RWPE1 (cell line): ENCODE results near the gene CCNL1.
A peak's percentile ranks its signal among the peaks of the same experiment; 100 is the strongest.

Experiments used
- CTCF ChIA-PET: fragments of 350-600 bp; sonication (Branson Sonifier 250); formaldehyde crosslinking; extraction: SDS; loops from one replicate; lab custom pipeline; 2021; lab: Yijun Ruan, JAX
- POLR2A ChIA-PET: fragments of 400-600 bp; formaldehyde crosslinking; extraction: SDS; loops from one replicate; lab custom pipeline; 2020; ENCODE audit warnings: antibody characterized with exemption; ENCODE audit not compliant: low non-redundant PET; lab: Yijun Ruan, JAX
- DNase-seq: peaks from one replicate; pipeline ENCODE4 v3.0.0; 2012; ENCODE audit warnings: low spot score
- H3K27ac ChIP-seq: fragments of 450-650 bp; 2 replicates; pipeline ENCODE4 v1.5.1; 2017
- CTCF ChIP-seq: fragments of 450-650 bp; conservative IDR thresholded peaks from 2 replicates; pipeline ENCODE4 v1.5.1; 2017; ENCODE audit warnings: low read depth, mild to moderate bottlenecking

The CCNL1 gene

GRCh38 chr3:157127831-157128767 lies 31.8 kb downstream of the CCNL1 start:
- no peak for TF ChIP-seq CTCF
- DNase-seq, result peak; percentile 72
- POLR2A ChIA-PET, result interaction anchor here (0.9 to 1.1 kb wide), 2 partner anchors 39 to 45 kb away, joined by 3 to 4 read pairs; no protein-coding TSS in a partner anchor
- CTCF ChIA-PET, result interaction anchor here (0.6 to 3.0 kb wide), 3 partner anchors 9 to 40 kb away, joined by 3 to 18 read pairs (median 3); no protein-coding TSS in a partner anchor
- H3K27ac ChIP-seq, result peak overlapping the region; percentile 90

GRCh38 chr3:157127268-157127667 lies 32.7 kb downstream of the CCNL1 start:
- peak; percentile 41 for DNase-seq
- POLR2A ChIA-PET, result no interaction called here
- H3K27ac ChIP-seq, result peak overlapping the region; percentile 90; the same call in 1 of the 2 replicates
- CTCF ChIA-PET, result interaction anchor here (0.6 to 3.0 kb wide), 2 partner anchors 10 to 15 kb away, joined by 3 to 18 read pairs; no protein-coding TSS in a partner anchor
- TF ChIP-seq CTCF, result no peak

DNA sequence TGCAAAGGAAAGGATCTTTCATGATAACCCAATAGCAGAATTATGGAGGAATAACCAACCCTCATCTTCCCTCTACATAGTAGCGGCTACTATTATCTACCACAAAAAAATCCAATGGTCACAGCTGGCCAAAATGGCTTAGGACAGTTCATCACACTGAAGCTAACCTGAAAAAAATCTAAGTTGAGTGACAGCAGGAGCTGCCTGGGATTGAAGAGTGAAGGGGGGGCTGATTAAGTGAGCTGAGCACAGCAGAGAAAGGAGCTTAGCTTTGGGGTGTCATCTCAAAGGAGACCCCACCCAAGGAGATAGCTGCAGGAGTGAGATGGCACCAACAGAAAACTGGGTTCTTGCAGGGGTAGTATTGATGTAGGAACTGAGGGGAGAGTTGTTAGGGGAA lies 33.6 kb downstream of the CCNL1 start:
- ChIA-PET CTCF (interaction anchor here (3.0 kb wide), 1 partner anchor 11 kb away, joined by 18 read pairs; no protein-coding TSS in a partner anchor), POLR2A (no interaction called here)
- DNase-seq, result no peak
- no peak overlapping the region for H3K27ac ChIP-seq
- no peak for TF ChIP-seq CTCF

GRCh38 chr3:157125101-157125500 lies 34.8 kb downstream of the CCNL1 start:
- CTCF ChIA-PET, result interaction anchor here (1.1 to 1.2 kb wide), 2 partner anchors 12 to 15 kb away, joined by 3 read pairs; no protein-coding TSS in a partner anchor
- no peak overlapping the region for H3K27ac ChIP-seq
- no peak for DNase-seq
- POLR2A ChIA-PET, result no interaction called here
- no peak for TF ChIP-seq CTCF

GRCh38 chr3:157123621-157124020 lies 36.3 kb downstream of the CCNL1 start:
- CTCF ChIA-PET, result interaction anchor here (0.7 kb wide), 1 partner anchor 14 kb away, joined by 3 read pairs; no protein-coding TSS in a partner anchor
- no peak for DNase-seq
- TF ChIP-seq CTCF, result no peak
- H3K27ac ChIP-seq, result no peak overlapping the region
- POLR2A ChIA-PET, result no interaction called here

- TF ChIP-seq CTCF, result no peak
- no peak overlapping the region for H3K27ac ChIP-seq
- CTCF ChIA-PET, result interaction anchor here (0.7 kb wide), 1 partner anchor 14 kb away, joined by 3 read pairs; no protein-coding TSS in a partner anchor
- POLR2A ChIA-PET, result no interaction called here
- no peak for DNase-seq
These were observed 37.0 kb downstream of the CCNL1 start for GRCh38 chr3:157122832-157123427.
